Hematopoietic multipotent progenitor cell treated with erythropoietin and hydrocortisone succinate and interleukin-3 and kit ligand, for 6 days (in vitro differentiated cells): ENCODE measurements around the gene GLCE.

Experiments
- DNase-seq: peaks from one replicate; pipeline ENCODE4 v3.0.0-alpha.2; 2015

Gene GLCE

DNA sequence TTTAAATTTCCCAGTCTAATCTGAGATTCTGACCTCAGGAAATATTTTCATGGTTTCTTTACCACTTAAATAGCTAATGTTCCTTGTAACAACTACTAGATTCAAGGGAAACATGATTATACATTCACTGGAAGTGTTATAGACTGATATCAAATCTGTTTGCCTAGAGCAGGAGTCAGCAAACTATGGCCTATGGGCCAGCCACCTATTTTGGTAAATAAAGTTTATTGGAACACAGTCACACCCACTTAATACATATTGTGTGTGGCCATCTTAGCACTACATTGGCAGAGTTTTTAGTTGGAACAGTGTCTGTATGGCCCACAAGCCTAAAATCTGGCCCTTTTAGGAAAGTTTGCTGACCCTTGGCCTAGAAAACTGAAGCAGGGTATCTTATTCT is 50.1 kb downstream of the GLCE start:
- DNase-seq = no peak

DNA sequence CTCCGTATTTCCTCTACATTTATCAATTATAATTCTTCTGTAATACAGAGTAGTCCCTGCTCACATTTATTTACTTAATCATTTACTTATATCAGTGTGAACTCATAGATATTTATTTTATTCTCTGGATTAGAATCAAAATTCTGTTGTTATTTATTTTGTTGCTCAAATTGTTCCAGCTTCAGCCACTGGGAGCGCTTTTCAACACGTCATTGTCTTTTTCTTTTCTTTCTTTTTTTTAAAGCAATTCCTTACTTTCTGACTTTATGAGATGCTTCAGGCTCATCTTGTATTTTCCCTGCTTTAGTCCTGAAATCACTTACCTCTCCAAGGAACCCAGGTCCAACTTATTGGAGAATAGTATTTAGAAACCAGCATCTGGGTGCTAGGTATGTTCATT is 53.4 kb downstream of the GLCE start:
- no peak for DNase-seq

DNA sequence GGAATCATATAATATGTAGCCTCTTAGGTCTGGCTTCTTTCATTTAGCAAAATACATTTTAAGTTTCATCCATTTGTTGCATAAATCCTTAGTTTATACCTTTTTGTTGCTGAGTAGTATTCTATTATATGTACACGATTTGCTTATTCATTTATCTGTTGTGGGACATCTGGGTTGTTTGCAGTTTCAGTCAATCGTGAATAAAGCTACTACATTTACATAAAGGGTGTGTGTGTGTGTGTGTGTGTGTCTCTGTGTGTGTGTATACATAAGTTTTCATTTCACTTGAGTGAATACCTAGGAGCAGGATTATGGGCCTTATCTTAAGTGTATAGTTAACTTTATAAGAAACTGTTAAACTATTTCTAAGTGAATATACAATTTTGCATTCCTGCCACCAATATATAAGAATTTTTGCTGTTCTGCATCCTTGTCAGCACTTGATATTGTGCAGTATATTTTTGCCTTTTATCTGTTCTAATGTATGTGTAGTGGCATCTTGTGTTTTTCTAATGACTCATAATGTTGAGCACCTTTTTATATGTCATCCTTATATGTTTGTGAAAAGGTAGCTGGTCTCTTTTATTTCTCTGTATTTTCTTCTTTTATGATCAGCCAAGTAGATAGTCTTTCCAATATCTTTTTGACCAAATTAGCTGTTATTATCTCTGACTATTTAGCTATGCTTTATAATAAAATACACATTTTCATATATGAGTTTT is 55.0 kb downstream of the GLCE start:
- DNase-seq = peak; percentile 4

DNA sequence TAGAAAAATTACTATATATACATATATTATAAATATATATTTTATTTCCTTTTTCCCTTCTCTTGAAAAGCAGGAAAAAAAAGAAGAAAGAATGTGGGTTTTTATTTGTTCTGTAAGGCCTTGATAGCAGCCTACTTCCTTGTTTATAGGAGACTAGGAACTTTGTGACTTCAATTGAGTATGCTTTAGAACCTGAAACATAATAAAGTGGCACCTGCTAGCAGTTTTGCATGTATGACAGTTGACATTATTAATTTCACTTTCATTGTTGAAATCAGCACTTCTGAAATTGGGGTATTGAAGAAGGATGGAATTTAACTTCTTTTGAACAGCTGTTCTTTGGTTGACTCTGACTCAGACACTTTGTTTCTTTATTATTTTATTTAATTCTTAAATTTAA is 56.9 kb downstream of the GLCE start:
- no peak for DNase-seq

DNA sequence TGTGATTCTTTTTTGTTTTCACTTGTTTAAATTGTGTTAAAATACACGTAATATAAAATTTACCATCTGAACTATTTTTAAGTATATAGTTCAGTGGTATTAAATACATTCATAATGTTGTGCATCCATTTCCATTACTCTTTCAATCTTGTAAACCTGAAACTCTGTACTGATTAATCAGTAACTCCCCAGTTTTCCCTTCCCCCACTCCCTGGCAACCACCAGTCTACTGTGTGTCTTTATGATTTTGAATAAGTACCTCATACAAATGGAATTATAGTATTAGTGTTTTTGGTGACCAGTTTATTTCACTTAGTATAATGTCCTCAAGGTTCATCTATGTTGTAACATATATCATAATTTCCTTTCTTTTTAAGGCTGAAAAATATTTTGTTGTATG is 59.3 kb downstream of the GLCE start:
- DNase-seq = no peak

DNA sequence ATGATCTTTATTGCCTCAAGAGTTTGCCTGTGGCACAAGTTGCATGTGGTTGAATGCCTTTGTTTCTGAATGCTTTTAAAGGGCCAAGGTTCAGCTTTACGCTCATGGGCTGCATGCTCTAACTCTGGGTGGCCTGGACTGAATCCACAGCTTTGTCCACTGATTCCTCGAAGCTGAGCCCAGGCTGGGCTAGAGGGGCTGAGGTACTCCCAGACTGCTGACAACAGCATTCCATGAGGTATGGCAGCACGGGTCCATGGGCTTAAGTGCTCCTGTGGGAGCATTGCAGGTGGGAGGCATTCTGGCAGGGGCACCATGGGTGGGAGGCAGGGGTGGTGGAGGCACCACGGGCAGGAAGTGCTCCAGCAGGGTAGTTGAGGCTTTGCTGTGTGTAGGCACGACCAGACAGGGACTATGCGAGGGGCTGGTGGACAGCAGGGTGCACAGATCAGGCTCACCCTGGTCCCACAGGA is 61.6 kb downstream of the GLCE start:
- DNase-seq = no peak

DNA sequence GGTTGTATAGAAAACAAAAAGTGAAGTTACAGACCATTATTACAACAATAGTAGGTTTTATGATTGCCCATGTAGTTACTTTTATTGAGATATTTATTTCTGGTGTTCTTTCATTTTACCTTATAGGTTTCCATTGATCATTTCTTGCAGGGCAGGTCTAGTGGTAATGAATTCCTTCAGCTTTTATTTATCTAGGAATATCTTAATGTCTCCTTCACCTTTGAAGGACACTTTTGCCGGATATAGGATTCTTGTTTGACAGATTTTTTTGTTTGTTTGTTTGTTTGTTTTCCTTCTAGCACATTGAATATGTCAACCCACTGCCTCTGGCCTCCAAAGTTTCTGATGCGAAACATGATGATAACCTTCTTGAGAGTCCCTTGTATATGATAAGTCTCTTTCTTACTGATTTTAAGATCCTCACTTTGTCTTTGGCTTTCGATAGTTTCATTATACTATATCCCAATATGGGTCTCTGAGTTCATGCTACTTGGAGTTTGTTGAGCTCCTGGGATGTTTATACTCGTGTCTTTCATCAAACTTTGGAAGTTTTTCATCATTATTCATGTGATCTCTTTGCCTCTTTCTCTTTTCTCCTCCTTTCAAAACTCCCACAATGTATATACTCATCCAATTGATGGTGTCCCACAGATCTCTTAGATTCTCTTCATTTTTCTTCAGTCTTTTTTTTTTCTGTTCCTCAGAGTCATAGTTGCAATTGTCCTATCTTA is 62.8 kb downstream of the GLCE start:
- no peak for DNase-seq

DNA sequence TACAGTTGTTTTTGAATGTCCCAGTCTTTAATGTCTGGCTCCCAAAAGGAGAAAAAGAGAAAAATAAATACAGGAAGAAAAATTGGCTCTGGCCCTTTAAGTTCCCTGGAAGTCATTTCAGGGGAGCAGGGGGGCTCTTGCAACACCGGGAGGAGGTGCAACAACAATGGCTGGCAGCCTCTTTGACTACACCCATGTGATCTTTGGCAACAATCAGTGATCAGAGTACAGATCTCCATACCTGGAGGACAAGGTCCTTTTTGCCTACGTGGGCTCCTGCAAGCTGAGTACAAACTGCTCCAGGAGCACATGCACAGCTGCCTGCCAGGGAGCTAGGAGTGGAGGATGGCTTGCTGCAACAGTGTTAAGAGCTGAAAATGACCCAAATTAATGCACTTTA is 63.9 kb downstream of the GLCE start:
- no peak for DNase-seq

DNA sequence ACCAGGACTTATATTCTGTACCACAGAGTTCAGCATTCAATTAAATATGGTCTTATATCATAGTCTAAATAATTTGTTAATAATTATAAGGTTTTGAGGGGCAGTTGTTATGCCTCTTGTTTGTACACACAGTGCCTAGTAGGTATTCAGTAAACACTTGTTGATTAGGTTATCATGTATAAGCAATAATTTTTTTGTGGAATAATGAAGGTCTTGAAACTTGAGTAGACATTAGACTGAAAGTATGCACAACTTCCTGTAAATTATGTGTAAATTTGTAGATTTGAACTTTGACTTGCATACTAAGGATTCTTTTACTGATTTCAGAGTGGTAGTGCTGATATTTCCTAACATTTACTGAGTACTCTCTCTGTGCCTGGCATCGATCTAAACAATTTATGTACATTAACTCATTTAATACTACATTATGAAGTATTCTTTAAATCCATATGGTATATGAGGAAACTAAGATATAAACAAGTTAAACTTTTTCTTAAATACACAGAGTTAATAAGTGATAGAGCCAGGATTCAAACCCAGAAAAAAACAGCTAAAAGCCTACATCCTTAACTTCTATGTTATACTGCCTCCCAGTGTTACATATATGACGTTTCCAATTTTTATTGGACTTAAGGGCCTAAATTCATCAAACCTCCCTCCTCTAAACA is 65.1 kb downstream of the GLCE start:
- peak; percentile 78 for DNase-seq

DNA sequence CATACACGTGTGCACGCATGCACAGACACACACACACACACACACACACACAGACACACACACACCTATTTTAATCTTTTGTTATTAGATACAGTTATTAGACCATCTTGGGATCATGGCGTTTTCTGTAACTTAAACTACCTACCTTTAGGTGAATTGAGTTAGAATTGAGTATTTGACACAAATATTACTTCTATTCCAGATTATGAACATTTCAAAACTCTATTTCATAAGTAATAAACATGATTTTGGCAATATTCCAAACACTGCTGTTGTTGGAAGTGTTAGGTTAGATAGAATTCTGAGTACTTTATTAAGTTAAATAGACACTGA is 65.6 kb downstream of the GLCE start:
- DNase-seq = no peak

DNA sequence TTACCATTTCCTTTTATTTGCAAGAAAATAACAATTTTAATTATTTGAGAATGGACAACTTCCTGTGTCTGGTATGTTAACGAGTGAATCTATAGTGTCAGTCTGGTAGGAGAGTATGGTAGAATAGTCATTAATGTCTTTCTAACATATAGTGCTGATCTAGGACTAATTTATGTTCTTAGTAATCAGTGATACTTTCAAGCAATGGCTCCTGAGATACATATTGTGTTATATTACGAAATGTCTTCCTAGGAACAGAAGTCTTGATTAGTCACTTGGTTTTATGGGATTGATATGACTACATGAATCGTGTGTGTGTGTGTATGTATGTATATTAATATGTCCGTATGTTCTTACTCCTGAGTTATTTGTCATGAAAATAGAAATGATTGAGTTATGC is 71.7 kb downstream of the GLCE start:
- DNase-seq = no peak

DNA sequence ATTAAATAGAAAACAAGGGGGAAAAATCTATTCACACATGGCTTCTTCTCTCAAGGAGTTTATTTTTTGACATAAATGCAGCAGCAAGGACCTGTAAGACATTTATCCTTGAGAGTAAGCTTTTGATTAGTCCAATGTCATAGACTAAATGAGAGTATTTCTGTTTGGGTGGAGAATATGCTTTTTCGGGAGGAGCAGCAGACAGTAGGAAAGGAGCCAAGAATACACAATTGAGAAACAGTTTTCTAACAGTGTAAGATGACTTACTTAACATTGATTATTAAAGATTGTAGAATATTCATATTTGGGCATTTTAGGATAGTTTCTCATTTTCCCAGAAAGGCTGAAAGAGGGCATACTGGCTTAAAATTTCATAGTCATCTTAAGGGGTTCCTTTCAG is 72.3 kb downstream of the GLCE start:
- DNase-seq = no peak

DNA sequence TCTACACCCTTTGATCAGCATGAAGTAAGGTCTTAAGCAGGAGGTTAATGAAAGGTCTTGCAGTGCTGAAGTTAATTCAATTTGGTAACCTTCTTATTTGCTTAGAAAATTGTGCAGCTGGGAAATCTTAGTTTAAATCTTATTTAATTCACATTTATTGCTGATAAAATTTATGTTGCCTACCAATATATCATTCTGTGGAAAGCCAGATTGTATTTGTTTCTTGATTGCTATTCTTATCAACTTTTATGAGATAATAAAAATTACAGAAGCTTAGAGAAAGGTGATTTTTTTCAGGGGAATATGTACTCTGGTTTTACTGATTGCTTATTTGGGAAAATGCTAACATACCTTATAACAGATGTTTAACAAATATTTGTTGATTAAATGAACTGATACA is 74.2 kb downstream of the GLCE start:
- no peak for DNase-seq

DNA sequence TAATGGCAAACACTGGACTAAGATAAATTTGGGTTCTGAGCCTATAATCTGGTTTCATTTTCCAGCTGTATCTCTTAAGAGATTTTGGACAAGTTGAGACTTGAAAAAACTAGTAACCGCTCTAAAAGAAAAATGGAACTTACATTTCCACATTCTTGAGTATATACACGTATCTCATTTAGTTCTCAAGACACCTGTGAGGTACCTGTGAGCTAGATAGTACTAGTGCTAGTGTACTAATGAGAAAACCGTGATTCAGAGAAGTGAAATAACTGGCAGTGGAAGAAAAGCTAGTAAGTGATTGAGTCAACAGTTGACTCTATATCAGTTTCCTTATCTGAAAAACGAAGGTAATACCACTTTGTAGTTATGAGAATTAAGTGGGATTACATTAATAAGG is 76.1 kb downstream of the GLCE start:
- DNase-seq = no peak

DNA sequence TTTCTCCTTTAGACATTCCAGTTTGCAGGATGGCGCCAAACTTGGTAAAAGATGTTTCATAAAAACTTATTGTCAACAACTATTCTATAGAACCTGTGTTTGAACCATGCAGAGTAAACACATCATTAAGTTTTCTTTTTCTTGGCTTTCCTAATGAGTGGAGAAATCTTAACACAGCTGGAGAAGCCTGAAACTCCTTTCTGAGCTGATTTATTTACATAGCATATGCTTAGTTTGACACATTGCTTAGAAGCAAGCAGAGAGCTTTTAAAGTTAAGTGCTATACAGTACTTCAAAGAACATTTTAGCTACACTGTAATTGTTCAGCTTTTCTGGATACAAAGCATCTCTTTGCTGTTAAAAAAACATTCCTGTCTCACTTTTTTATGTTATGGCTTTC is 77.3 kb downstream of the GLCE start:
- DNase-seq = no peak

DNA sequence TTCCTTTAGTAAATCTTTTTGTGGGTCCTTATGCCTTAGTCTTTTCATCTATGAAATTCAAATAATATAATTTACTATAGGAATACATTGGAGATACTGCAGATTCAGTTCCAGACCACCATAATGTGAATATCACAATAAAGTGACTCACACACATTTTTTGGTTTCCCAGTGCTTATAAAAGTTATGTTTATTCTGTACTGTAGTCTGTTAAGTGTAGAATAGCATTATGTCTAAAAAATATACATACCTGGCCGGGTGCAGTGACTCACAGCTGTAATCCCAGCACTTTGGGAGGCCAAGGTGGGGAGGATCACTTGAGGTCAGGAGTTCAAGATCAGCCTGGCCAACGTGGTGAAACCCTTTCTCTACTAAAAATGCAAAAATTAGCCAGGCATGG is 84.4 kb downstream of the GLCE start:
- DNase-seq = no peak

DNA sequence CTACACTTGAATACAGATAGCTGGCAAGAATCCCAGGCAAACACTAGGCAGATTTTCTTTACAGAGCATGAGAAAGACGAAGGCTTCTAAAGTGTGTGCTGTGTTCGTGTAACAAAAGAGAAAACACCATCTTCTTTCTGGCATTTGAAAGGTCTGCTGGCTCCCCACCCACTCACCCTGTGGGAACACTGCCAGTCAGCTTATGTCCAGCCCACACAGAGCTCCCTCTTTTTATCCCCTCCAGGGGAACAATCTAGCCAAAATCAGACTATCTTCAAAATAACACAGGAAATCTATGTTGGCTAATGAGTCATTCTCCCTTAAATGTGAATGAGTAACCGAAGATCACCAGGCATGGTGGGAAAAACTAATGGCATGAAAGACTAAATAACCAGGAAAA is 92.7 kb downstream of the GLCE start:
- DNase-seq = no peak

DNA sequence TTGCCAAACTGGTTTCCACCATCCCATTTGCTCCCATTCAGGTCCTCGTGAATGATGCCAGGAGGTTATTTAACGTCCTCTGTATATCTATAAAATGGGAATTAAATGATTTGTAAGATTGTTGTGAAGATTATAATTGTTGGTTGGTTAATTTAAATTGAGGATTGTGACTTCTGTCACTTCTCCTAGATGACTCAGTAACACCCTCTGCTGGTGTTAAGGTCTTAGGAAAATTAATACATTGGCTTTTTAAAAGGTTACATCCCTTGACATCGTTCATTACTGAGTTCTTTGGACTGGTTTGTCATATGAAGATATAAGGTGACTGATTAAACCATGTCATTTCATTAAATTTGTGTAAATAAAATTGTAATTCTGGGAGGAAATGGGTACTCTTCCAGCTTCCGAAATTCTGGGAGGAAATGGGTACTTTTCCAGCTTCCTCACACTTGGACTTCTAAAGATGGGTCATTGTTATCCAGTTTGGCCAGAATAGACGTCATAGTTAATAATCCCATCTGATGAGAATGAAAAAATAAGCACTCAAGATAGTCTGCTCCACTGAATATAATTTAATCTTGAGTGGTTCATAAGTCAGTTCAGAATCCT is 105.0 kb downstream of the GLCE start:
- peak; percentile 83 for DNase-seq

DNA sequence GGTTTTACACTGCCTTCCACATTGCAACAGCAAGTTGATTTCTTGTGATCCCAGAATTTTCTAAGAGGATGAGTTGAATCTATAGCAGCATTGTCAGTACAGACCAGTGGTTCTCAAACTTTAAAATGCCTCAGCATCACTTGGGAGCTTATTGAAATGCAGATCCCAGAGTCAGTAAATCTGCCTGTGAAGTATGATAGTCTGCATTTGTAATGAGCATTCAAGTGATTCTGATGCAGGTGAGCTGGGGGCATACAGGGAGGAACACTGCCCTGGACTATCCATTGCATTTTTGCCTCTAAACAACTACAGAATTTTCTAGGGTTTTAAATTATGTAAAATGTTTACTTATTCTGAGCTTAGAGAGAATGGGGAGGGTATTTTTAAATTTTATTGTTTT is 110.8 kb downstream of the GLCE start:
- DNase-seq = no peak

DNA sequence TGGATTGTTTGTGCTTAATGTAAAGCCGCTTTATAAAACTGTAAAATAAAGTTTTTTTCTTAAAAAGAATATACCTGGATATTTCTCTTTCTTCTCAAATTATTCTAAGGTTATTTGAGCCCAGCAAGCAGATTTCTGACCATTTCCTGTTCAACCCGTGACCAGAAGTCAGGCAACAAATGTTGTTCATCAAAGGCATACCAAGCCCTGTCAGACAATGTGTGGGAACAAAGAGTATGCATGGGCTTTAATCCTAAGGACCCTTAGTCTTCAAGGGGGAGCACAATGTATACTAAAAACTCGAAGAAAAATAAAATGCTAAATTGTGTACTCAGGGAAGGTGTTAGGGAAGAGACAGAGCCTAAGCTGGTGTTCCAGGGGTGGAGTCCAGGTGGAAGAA is 111.7 kb downstream of the GLCE start:
- DNase-seq = no peak

DNA sequence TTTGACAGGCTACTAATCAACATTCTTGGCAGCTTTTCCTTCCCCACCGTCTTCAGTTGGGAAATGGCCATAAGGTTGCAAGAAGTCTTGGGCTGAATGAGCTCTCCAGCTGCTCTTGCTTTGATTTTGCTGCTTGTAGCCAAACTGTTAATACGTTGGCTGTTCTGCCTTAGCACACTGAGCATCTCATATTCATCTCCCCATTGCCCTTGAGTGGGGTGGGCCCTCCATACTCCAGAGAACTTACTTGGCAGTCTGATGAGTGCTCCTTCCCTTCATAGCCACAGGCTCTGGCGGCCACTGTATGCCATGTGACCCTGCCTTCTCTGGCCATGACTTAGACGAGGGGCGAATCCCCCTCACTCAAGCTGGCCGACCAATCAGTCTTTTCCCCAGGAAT is 112.5 kb downstream of the GLCE start:
- DNase-seq = no peak

DNA sequence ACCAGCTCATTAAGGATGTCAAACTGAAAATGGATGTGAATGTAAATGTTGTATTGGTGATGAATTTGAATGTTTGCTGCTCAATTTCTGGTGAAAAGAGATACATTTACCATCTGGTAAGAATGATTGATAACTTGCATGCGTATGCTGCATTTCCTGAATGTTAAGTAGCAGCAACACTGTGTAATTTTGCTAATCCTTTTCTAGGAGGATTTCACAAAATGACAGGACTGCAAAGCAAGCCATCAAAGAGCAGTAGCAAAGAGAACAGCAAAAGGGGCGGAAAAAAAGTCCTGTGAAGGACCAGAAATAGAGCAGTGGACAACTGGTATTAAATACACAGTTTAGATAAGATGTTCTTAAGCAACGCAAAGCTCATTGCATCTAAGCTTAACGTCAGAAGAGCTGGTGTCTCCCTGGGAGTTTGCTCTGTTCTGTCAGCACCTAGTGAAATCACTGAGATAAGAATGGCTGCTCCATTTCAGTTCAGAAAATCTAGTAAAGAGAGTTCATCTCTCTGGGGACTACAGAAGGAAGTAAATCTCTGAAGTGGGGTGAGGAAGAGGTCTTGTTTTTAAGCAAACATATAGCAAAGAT is 114.7 kb downstream of the GLCE start:
- DNase-seq = no peak

DNA sequence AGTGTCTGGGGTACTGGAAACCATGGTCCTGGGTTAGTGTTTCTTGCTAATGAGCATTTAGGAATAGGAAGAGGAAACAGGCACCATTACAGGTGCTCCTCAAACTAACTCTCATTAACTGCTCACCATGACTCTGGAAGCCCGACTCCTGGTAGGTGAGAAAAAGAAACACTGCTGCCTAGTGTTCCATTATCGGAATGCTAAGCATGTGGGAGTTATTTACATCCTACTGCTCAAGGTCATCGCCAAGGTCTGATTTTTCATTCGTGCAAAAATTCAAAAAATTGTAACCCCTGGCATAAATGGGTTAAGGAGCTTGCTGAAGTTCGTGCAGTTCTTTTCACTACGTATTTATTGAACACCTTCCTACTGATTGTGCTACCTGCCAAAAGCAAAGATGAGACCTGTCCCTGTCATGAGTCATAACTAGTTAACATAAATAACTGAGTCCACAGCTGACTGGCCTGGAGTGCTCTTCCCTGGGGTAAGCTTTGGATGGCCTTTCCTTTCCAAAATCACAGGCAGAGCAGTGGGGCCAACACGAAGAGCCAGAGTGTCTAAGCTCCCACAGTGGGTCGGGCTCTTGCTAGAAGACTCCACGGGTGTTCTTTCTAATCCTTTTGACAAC is 115.6 kb downstream of the GLCE start:
- DNase-seq = no peak
